BJ (cell line): ENCODE results near the gene ZBTB6. TPM values are rescaled to one million over a fixed set of nuclear protein-coding genes. Genes with fewer than 3 reads are reported as not detected.
"Not testable (repeated sequence)": the region's sequence is repeated elsewhere in the genome, so short reads cannot be mapped to it uniquely, and the experiment has no call there.

Source experiments
- CTCF ChIA-PET: fragments of 350-600 bp; formaldehyde crosslinking; extraction: SDS; loops from one replicate; lab custom pipeline; 2021; ENCODE audit warnings: antibody characterized with exemption, inconsistent platforms; lab: Yijun Ruan, JAX
- POLR2A ChIA-PET: fragments of 300-600 bp; sonication (Branson Sonifier 250); formaldehyde crosslinking; extraction: SDS; loops from one replicate; lab custom pipeline; 2021; ENCODE audit warnings: antibody characterized with exemption; lab: Charles Lee
- DNase-seq: peaks from one replicate; pipeline ENCODE4 v3.0.0-alpha.2; 2011; ENCODE audit warnings: low read depth
- H3K27me3 ChIP-seq: 2 replicates; pipeline ENCODE4 v1.6.0; 2011; ENCODE audit warnings: low read length; ENCODE audit not compliant: control insufficient read depth, insufficient read depth
- H3K36me3 ChIP-seq: 2 replicates; pipeline ENCODE4 v1.5.1; 2011; ENCODE audit warnings: low read length; ENCODE audit not compliant: control insufficient read depth, insufficient read depth
- H3K4me3 ChIP-seq: 2 replicates; pipeline ENCODE4 v1.5.1; 2011; ENCODE audit warnings: low read depth, mild to moderate bottlenecking, control low read depth, low read length
- CTCF ChIP-seq: IDR thresholded peaks from 2 replicates; pipeline ENCODE4 v1.5.1; 2011; ENCODE audit warnings: low read depth, mild to moderate bottlenecking, control low read depth, inconsistent platforms, low read length, moderate library complexity; ENCODE audit not compliant: insufficient read depth
- polyA plus RNA-seq: library from polyadenylated mRNA; depleted of rRNA; stranded (reverse); fragments of >200 nt; gene quantifications from 2 replicates; pipeline ENCODE4 v1.2.3, GENCODE V29; 2011

Gene ZBTB6
- polyA plus RNA-seq, 1 experiment: 2.5 TPM

- H3K27me3 ChIP-seq: no peaks in the 10 kb centered on the region
- ChIA-PET POLR2A (no interaction called here), CTCF (interaction anchor here (1.2 kb wide), 1 partner anchor 11 kb away, joined by 3 read pairs; no protein-coding TSS in a partner anchor)
- no peak for TF ChIP-seq CTCF
- H3K36me3 ChIP-seq: peaks cover 5% of the 10 kb centered on the region
- no peak overlapping the region for H3K4me3 ChIP-seq
- no peak for DNase-seq
Measured at GRCh38 chr9:122922713-122923112, 9.6 kb upstream of the ZBTB6 start.

GRCh38 chr9:122918310-122918709, 5.2 kb upstream of the ZBTB6 start:
- no peak overlapping the region for H3K4me3 ChIP-seq
- ChIA-PET CTCF (no interaction called here), POLR2A (no interaction called here)
- H3K27me3 ChIP-seq: no peaks in the 10 kb centered on the region
- no peak for TF ChIP-seq CTCF
- H3K36me3 ChIP-seq: peaks cover 5% of the 10 kb centered on the region
- DNase-seq: no peak

GRCh38 chr9:122912671-122912963, 506 bp downstream of the ZBTB6 start:
- Histone ChIP-seq H3K27me3 (no peaks in the 10 kb centered on the region), H3K36me3 (peaks cover 8% of the 10 kb centered on the region), H3K4me3 (peak overlapping the region; percentile 97)
- no peak for TF ChIP-seq CTCF
- DNase-seq: no peak
- CTCF ChIA-PET: interaction anchor here (1.4 to 1.6 kb wide), 2 partner anchors 10 kb away, joined by 3 read pairs; no protein-coding TSS in a partner anchor
- POLR2A ChIA-PET: interaction anchor here (0.6 to 1.2 kb wide), 2 partner anchors 16 to 19 kb away, joined by 3 to 5 read pairs; partner anchors contain the start of gene ZBTB26

GRCh38 chr9:122906122-122906521, 7.0 kb downstream of the ZBTB6 start:
- POLR2A ChIA-PET: interaction anchor here (0.7 kb wide), 2 partner anchors 169 to 1184 kb away, joined by 3 read pairs; no protein-coding TSS in a partner anchor

GRCh38 chr9:122904823-122905710, 8.1 kb downstream of the ZBTB6 start, which contains the start of gene RC3H2:
Gene RC3H2, minus strand, starts transcription at chr9:122905359. Its CDS starts 7,850 bp downstream, at chr9:122897509.
- no peaks in the 10 kb centered on the region for H3K27me3 ChIP-seq
- H3K36me3 ChIP-seq: peaks cover 1% of the 10 kb centered on the region
- ChIA-PET POLR2A (interaction anchor here (0.7 kb wide), 1 partner anchor 1183 kb away, joined by 3 read pairs; no protein-coding TSS in a partner anchor), CTCF (interaction anchor here (1.3 to 1.5 kb wide), 2 partner anchors 12 to 86 kb away, joined by 3 to 4 read pairs; no protein-coding TSS in a partner anchor)
- no peak for TF ChIP-seq CTCF
- DNase-seq: peak; percentile 99
- H3K4me3 ChIP-seq: peak within 1 kb of the TSS; percentile 61

More at GRCh38 chr9:122906122-122906521, 7.0 kb downstream of the ZBTB6 start:
- H3K4me3 ChIP-seq, H3K36me3 ChIP-seq, CTCF ChIA-PET, DNase-seq, H3K27me3 ChIP-seq: not testable (repeated sequence)
